Transverse colon (tissue), 4 donors: Measurements from ENCODE around the gene ABCC9. TPM values are rescaled to one million over a fixed set of nuclear protein-coding genes. Genes with fewer than 3 reads are reported as not detected.

Experiments used
- DNase-seq: peaks from one replicate; pipeline ENCODE4 v3.0.0-alpha.2; 2019
- H3K27ac ChIP-seq, 4 donors: fragments of 200-600 bp; sonication (generic); 2 replicates each; pipeline ENCODE4 v1.5.1; 2016 to 2018; ENCODE audit warnings: inconsistent platforms in 4 of 4
- H3K27me3 ChIP-seq: fragments of 200-600 bp; sonication (generic); 2 replicates; pipeline ENCODE4 v1.5.1; 2017; ENCODE audit warnings: inconsistent platforms
- H3K36me3 ChIP-seq, 4 donors: fragments of 200-600 bp; sonication (generic); 2 replicates each; pipeline ENCODE4 v1.5.1; 2017 to 2019; ENCODE audit warnings: inconsistent platforms in 4 of 4
- H3K4me1 ChIP-seq, 4 donors: fragments of 200-600 bp; sonication (generic); 2 replicates each; pipeline ENCODE4 v1.5.1; 2017 to 2020; ENCODE audit warnings: inconsistent platforms in 4 of 4
- H3K4me3 ChIP-seq, 4 donors: fragments of 200-600 bp; sonication (generic); 1 replicate in 1 of 4; 2 replicates in 3 of 4; pipeline versions ENCODE4 v1.5.1 to v1.6.1; 2017 to 2019; ENCODE audit warnings: inconsistent platforms in 4 of 4
- H3K9me3 ChIP-seq, 2 donors: fragments of 200-600 bp; sonication (generic); 2 replicates each; pipeline ENCODE4 v1.5.1; 2017 to 2019; ENCODE audit warnings: inconsistent platforms in 2 of 2
- CTCF ChIP-seq, 5 experiments: fragments of 200-600 bp in 3 of 5; fragments of 450-650 bp in 2 of 5; sonication (generic) in 3 of 5; IDR thresholded peaks; 1 replicate in 2 of 5; 2 replicates in 3 of 5; pipeline ENCODE4 v1.5.1; 2016 to 2017; ENCODE audit warnings: antibody characterized with exemption in 5 of 5, inconsistent platforms in 3 of 5, mild to moderate bottlenecking in 2 of 5, moderate library complexity in 1 of 5
- EP300 ChIP-seq: sonication (generic); formaldehyde crosslinking; IDR thresholded peaks from one replicate; pipeline ENCODE4 v1.6.1; 2017; ENCODE audit warnings: antibody characterized with exemption, low read depth
- POLR2A ChIP-seq: fragments of 450-650 bp; IDR thresholded peaks from one replicate; pipeline ENCODE4 v1.6.1; 2016; ENCODE audit warnings: antibody characterized with exemption, mild to moderate bottlenecking, moderate library complexity
- POLR2AphosphoS5 ChIP-seq, 3 donors: sonication (generic); formaldehyde crosslinking; IDR thresholded peaks; one replicate each; pipeline ENCODE4 v1.6.1; 2016; ENCODE audit warnings: antibody characterized with exemption in 3 of 3
- WGBS, 2 donors: methylation state at CpG; one replicate each; pipeline ENCODE4 v1.1.5; 2018; ENCODE audit warnings: low coverage in 1 of 2; 5-methylcytosine and 5-hydroxymethylcytosine counted together
- in situ Hi-C, 4 donors: fragments of 200-750 bp; cut with MboI; loops; one replicate each; pipeline versions ENCODE4 v1.15.0 to v1.15.1; 2017; ENCODE audit warnings: low sequenced_read_pairs in 3 of 4, low pct_ligation_motif_present in 1 of 4, low pct_unique_long_range_greater_than_20kb in 1 of 4
- intact Hi-C: fragments of 100-400 bp; cut with DNase I; formaldehyde crosslinking; loops from one replicate; pipeline ENCODE4 v1.15.1; 2023; ENCODE audit warnings: low total_unique reads
- total RNA-seq, 4 donors: library from RNA; depleted of rRNA; stranded (reverse); fragments of >200 nt; gene quantifications; one replicate each; pipeline ENCODE4 v1.1.0, GENCODE V29; 2016

Gene ABCC9
- total RNA-seq, 4 donors from 2014 or later: 5.2 to 10.2 (median 8.0) TPM

- TF ChIP-seq POLR2AphosphoS5 (IDR thresholded peaks at IDR 0.05): no peak
- TF ChIP-seq CTCF (IDR thresholded peaks at IDR 0.05): no peak
- no peak for TF ChIP-seq EP300
- no peak for TF ChIP-seq POLR2A
- WGBS, 2 donors: 69 to 70% methylated on average over 2 of the region's 2 CpGs
- in situ Hi-C loops: no loop called here
- H3K9me3 ChIP-seq: no peaks in the 10 kb centered on the region
- H3K27ac ChIP-seq: no peak overlapping the region
- H3K27me3 ChIP-seq: no peaks in the 10 kb centered on the region
- H3K4me3 ChIP-seq: no peak overlapping the region
- no peak for DNase-seq
- H3K4me1 ChIP-seq: no peaks in the 10 kb centered on the region
- no peaks in the 10 kb centered on the region for H3K36me3 ChIP-seq
- intact Hi-C loops: loop anchor here (10.0 kb wide), 1 partner anchor 290 kb away; no protein-coding TSS in a partner anchor
Observed at GRCh38 chr12:21985155-21985554, 43.9 kb upstream of the ABCC9 start.

- intact Hi-C loops (loop anchor here (10.0 kb wide), 1 partner anchor 290 kb away; no protein-coding TSS in a partner anchor), in situ Hi-C loops (no loop called here)
- H3K36me3 ChIP-seq: no peaks in the 10 kb centered on the region
- no peak overlapping the region for H3K27ac ChIP-seq
- no peaks in the 10 kb centered on the region for H3K27me3 ChIP-seq
- no peaks in the 10 kb centered on the region for H3K9me3 ChIP-seq
- no peak overlapping the region for H3K4me3 ChIP-seq
- no peaks in the 10 kb centered on the region for H3K4me1 ChIP-seq
- TF ChIP-seq EP300: no peak
- TF ChIP-seq POLR2A: no peak
- TF ChIP-seq POLR2AphosphoS5 (IDR thresholded peaks at IDR 0.05): no peak
- TF ChIP-seq CTCF (IDR thresholded peaks at IDR 0.05): no peak
- DNase-seq: no peak
Observed at GRCh38 chr12:21984375-21984774, 43.1 kb upstream of the ABCC9 start.

- H3K27ac ChIP-seq: no peak overlapping the region
- WGBS, 2 donors: 81 to 87% methylated on average over 3 of the region's 3 CpGs
- in situ Hi-C loops: no loop called here
- no peak for TF ChIP-seq EP300
- TF ChIP-seq POLR2AphosphoS5 (IDR thresholded peaks at IDR 0.05): no peak
- no peak for TF ChIP-seq CTCF (IDR thresholded peaks at IDR 0.05)
- no peak for TF ChIP-seq POLR2A
- no peaks in the 10 kb centered on the region for H3K27me3 ChIP-seq
- no peaks in the 10 kb centered on the region for H3K9me3 ChIP-seq
- intact Hi-C loops: loop anchor here (10.0 kb wide), 1 partner anchor 288 kb away; no protein-coding TSS in a partner anchor
- H3K4me3 ChIP-seq: no peak overlapping the region
- H3K4me1 ChIP-seq: no peaks in the 10 kb centered on the region
- DNase-seq: no peak
- no peaks in the 10 kb centered on the region for H3K36me3 ChIP-seq
Observed at GRCh38 chr12:21983095-21983494, 41.9 kb upstream of the ABCC9 start.

- 70 to 80% methylated on average over 1 of the region's 1 CpG for WGBS, 2 donors
- Histone ChIP-seq H3K4me3 (no peak overlapping the region), H3K27ac (no peak overlapping the region), H3K27me3 (no peaks in the 10 kb centered on the region), H3K4me1 (no peaks in the 10 kb centered on the region), H3K9me3 (no peaks in the 10 kb centered on the region), H3K36me3 (no peaks in the 10 kb centered on the region)
- DNase-seq: no peak
- in situ Hi-C loops (no loop called here), intact Hi-C loops (loop anchor here (10.0 kb wide), 1 partner anchor 286 kb away; no protein-coding TSS in a partner anchor)
- TF ChIP-seq POLR2AphosphoS5 (IDR thresholded peaks at IDR 0.05): no peak
- no peak for TF ChIP-seq POLR2A
- TF ChIP-seq CTCF (IDR thresholded peaks at IDR 0.05): no peak
- no peak for TF ChIP-seq EP300
Observed at GRCh38 chr12:21980544-21980943, 39.3 kb upstream of the ABCC9 start.
